Left ventricle myocardium superior (tissue), 1 donor: ENCODE measurements around the gene AACS. TPM values are rescaled to one million over a fixed set of nuclear protein-coding genes. Genes with fewer than 3 reads are reported as not detected.
"Not testable (repeated sequence)": the region's sequence is repeated elsewhere in the genome, so short reads cannot be mapped to it uniquely, and the experiment has no call there.

Experiments
- ATAC-seq: fragments of 200-7000 bp; cut with Tn5 transposase; one replicate; pipeline ENCODE4 v1.9.1; 2020; ENCODE audit warnings: mild to moderate bottlenecking, moderate library complexity
- DNase-seq: peaks from one replicate; pipeline ENCODE4 v3.0.0-alpha.2; 2020
- intact Hi-C: fragments of 100-400 bp; cut with micrococcal nuclease; formaldehyde crosslinking; loops from one replicate; pipeline ENCODE4 v1.11.0; 2022
- total RNA-seq: library from RNA; stranded (reverse); fragmentation: NEBNext Ultra II Directional; extraction: Animal tissue kit (Norgen Biotek cat#: 25700); gene quantifications from one replicate; pipeline ENCODE4 v1.2.1, GENCODE V29; 2021
- donor health status: DM: no; HTN: yes; CAD: no; lungs with severe emphysema.

The AACS gene
- total RNA-seq, 1 donor from 2014 or later, result 12.9 TPM

DNA sequence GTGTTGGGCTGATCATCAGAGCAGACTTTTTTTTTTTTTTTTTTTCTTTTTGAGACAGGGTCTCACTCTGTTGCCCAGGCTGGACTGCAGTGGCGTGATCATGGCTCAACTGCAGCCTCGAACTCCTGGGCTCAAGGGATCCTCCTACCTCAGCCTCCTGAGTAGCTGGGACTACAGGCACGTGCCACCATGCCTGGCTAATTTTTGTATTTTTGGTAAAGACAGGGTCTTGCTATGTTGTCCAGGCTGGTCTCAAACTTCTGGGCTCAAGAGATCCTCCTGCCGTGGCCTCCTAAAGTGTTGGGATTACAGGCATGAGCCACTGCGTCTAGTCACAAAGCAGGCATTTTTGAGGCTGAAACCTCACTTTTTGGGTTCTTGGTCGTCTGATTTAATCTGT is 23.0 kb downstream of the AACS start:
- DNase-seq, intact Hi-C loops, ATAC-seq: not testable (repeated sequence)

DNA sequence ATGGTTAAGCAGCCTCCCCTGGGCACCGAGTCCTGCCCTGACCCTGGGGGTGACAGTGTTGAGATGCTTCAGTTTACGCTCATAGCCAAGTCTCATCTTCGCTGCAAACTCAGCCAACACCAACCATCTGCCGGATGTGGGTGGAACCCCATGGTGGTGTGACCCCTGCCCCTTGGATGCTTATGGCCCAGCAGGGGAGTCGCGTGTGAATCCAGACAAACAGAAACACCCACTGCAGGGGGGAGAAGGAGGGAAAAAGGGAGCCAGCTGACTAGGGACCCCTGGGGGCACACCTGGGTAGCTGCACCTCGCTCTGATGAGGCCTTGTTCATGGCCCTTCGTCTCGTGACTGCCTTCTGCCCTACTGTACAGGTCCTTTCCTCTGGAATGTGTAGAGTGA is 23.8 kb downstream of the AACS start:
- intact Hi-C loops, result no loop called here
- ATAC-seq (no peak), DNase-seq (no peak)

DNA sequence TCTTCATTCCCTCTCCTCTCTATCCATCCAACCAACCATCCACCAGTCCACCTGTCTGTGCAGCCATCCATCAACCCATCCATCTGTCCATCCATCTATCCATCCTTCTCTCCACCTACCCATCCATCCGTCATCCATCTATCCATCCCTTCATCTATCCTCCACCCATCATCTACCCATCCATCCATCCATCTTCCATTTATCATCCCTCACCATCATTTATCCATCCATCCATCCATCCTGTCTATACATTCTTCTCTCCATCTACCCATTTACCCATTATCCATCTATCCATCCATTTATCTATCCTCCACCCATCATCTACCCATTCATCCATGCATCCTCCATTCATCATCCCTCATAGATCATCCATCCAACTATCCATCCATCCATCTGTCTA is 24.4 kb downstream of the AACS start:
- DNase-seq (no peak), ATAC-seq (no peak)
- intact Hi-C loops, result no loop called here

DNA sequence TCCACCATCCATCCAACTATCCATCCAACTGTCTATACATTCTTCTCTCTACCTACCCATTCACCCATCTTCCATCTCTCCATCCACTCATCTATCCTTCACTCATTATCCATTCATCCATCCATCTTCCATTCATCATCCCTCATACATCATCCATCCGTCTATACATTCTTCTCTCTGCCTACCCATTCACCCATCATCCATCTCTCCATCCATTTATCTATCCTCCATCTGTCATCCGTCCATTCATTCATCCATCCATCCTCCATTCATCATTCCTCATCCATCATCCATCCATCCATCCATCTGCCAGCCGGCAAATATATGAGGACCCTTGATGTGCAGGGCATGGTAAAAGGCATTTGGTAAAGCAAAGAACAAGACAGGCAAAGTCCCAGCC is 25.2 kb downstream of the AACS start:
- intact Hi-C loops, result no loop called here
- no peak for DNase-seq
- no peak for ATAC-seq

DNA sequence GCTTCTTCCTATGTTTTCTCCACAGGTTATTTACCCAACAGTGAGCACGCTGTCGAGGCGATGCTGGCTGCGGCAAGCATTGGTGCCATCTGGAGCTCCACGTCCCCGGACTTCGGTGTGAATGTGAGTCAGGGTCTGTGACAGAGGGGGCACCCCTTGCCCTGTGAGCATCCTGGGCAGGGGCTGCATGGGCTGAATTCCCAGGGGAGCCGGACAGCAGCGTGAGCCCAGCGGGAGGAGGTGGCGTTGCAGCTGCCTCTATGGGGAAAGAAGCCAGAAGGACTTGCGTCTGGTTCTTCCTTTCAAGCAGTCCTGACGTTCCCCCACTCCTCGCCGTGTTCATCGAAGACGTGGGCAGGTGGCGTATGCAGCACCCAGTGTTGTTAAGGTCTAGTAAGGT is 26.2 kb downstream of the AACS start:
- DNase-seq (no peak), ATAC-seq (no peak)
- intact Hi-C loops, result no loop called here

DNA sequence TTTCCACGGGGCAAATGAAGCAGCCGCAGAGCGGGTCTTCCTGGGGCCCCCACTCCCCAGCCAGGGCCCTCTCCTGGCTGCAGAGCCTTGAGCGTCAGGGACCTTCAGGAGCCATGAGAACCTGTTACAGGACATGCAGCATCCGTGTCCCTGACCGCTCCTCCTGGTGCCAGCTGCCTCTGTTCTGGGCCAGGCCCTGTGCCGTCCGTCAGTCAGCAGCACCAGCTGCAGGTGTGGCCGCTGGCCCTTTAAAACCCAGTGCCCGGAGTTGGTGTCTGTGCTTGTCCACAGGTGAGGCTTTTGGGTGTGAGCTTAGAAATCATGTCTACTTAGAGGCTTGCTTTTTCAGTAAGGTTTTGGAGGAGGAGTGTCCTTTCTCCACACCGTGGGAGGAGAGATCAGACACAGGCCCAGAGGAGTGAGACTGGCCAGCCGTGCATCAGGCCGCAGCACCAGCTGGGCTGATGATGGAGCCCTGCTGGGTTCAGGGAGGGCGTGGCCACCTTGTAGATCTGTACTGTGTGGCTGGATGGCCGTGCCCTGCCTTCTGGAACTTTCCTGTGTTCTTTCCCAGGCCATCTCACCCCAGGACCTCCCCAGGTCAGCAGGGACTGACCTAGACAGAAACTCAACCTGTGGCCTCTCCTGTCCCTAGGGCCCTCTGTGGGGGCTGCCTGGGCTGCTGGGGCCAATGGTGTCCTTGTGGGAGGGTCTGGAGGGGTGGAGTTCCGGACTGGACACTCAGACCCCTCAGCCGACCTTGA is 27.1 kb downstream of the AACS start:
- intact Hi-C loops, result no loop called here

DNA sequence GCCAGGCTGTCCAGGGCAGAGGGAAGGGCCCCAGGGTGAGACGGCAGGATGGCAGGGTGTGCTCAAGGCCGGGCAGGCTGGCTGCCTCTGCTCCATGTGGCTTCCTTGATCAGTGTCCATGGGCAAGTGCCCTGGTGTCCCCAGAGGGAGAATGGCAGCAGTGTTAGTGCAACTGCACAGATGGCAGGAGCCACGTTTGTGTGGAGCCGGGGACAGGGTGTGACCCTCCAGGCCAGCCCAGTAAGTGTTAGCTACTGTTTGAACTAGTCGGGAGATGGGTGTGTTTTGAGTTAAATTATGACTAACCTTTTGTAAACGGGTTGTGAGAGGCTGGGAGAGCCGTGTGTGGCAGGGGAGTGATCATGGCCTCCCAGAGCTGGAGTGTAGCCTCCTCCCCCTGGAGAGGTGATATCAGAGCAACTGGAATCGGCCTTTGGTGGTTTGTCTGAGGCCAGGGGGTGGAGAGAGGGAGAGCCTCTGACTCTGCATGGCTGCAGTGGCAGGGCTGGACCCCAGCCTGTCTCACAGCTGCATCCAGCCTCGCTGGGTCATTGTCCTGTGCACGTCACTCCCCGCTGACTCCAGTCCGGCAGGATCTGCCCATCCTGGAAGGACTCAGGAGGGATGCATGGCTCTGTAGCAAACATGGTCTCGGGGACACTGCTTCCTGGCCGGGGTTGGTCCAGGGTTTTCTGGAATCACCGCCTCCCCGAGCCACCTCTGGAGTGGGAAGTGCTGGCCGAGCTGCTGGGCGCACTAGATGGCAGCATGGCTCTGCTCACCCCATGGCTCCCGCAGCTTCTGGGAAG is 27.8 kb downstream of the AACS start:
- DNase-seq (peak; percentile 71), ATAC-seq (peak; percentile 88)
- intact Hi-C loops, result no loop called here

More for the DNA sequence above, 27.1 kb downstream of the AACS start:
- ATAC-seq (peak; percentile 75), DNase-seq (peak; percentile 52)

DNA sequence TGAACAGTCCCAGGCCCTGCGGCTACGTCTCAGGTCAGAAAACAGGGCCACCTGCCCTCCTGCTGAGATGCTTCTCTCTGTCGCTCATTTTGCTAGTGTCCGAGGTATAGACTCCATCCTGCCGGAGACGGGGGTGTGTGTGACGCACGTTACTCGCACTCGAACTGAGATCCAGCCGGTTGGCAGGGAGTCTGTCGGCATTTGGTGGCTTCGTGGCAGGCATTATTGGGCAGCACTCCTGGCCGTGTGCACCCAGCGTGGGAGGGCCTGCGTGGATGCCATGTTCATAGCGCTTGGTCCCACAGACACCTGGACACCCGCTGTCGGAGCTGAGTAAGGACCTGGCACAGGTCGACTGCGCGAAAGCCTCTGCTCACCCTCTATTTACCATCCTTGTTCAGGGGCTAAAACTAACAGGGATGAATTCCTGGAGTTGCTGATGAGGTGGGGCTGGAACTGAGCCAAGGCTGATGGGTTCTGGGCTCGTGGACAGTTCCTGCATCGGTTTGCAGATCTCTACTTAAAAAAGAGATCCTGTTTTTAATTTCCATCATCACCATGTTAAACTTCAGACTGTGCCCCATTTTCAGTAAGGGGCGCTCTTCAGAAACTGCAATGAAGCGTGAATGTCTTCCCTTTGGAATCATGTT is 28.6 kb downstream of the AACS start:
- DNase-seq (peak; percentile 38), ATAC-seq (no peak)
- intact Hi-C loops, result no loop called here

DNA sequence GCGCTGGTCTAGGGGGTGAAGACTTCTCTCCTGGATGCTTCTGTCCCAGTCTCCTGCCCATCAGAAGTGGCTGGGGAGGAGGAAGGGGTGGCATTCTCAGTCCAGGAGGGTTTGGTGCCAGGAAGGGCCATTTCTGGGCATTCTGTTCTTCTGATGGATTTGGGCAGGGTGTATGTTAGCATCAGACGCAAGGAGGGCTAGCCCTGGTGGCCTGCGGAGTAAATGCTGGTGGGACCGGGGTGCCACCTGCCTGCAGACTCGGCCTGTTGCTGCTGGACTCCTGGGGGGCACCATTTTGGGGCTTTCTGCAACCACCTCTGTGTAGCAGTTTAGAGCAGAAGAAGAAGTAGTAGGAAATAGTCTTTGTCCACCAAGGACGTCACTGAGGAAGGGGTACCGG is 31.7 kb downstream of the AACS start:
- DNase-seq (no peak), ATAC-seq (no peak)
- intact Hi-C loops, result no loop called here

DNA sequence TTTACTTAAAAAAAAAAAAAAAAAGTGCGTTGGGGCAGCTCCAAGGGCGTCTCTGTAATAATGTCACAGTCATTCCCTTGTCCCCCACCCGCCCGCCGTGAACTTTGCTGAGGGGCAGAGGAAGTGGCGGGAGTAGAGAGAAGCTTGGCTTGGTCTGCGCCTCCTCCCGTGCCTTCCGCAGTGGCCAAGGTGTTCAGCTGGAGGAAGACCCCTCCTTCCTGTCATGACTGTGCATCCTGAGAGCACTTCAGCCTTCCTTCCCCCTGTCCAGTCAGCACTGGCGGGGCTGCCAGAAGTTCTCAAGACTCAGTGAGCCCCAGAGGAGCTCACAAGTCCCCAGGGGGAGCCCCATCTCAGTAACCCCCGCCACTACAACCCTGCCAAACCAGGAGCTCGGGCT is 32.2 kb downstream of the AACS start:
- intact Hi-C loops, result no loop called here
- ATAC-seq (no peak), DNase-seq (no peak)

DNA sequence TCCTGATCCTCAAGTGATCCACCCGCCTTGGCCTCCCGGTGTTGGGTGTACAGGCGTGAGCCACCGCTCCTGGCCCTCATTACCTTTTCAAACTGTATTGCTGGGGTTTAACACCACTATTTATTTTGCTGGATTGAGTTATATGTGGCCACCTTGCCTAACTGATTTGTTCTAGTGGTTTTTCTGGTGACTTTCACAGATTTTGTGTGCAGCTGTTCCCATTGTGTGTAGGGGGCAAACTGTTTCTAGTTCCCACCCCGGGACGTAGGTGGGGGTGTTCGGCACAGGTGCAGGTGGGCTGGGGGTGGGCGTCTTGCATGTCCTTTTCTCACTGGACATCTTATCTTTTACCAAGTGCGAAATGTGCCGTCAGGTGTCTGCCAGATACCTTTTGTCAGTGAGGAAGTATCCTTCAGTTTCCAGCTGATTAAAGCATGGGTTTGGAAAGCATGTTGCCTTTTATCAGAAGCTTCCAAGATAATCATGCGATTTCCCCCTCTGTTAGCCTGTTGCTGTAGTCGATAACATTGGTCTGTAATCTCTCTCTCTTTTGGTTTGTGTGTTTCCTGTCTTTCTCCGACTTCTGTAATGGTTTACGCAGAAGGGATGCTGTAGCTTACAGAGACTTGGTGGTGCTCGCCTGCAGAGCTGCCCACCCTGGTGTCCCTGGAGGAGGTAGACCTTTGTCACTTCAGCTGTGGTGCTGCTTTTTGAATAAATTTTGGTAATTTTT is 33.6 kb downstream of the AACS start:
- ATAC-seq, result no peak
- intact Hi-C loops, result no loop called here
- DNase-seq, result no peak

DNA sequence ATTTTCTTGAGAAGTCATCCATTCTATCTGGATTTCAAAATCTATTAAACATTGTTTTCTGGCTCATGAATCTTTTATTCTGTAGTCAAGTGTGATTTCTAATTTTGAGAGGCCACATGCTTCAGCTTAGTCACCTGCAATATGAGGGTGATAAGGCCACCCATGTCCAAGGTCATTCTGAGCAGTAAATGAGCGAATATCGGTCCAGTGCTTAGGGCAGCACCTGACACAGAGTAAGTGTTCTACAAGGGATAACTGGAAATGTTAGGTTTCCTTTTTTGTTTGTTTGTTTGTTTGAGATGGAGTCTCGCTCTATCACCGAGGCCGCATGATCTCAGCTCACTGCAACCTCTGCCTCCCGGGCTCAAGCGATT is 34.2 kb downstream of the AACS start:
- intact Hi-C loops, result no loop called here
- DNase-seq (no peak), ATAC-seq (peak; percentile 48)

DNA sequence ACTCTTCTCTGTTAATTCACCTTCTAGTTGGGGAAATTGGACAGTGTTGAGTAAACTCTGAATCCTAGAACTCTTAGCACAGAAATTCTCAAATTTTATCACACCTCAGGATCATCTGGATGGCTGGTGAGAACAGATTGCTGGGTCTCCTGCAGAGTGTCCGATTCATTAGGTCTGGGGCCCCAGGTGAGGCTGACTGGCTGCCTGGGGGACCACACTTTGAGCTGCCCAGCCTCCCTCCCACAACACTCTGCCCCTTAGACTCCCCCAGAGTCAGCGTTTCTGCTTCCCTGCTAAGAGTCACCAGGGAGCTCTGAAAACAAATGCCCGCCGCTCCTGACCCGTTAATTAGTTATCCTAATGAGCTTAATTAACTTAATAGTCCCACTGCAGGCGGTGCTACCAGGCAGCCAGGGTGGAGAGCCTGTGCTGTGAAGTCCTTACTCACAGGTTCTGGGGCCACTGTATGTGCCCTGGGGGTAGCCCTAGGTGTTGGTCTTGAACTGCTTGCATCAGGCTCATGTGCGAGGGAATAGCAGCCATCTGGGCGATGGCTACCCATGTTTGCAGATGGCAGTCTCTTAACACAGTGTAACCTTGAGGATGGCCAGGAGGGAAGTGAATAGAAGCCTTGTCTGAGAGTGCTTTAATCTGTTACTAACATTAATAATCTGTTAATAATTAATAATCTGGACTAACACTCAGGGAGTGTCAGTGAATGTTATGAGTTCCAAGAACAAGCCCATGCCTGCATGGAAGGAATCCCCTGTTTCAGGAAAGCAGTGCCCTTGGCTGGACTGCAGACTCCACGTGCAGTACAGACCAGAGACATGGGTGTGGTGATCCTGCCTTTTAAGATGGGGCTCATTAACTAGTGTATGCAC is 35.6 kb downstream of the AACS start:
- intact Hi-C loops, result no loop called here
- ATAC-seq, result no peak
- no peak for DNase-seq

DNA sequence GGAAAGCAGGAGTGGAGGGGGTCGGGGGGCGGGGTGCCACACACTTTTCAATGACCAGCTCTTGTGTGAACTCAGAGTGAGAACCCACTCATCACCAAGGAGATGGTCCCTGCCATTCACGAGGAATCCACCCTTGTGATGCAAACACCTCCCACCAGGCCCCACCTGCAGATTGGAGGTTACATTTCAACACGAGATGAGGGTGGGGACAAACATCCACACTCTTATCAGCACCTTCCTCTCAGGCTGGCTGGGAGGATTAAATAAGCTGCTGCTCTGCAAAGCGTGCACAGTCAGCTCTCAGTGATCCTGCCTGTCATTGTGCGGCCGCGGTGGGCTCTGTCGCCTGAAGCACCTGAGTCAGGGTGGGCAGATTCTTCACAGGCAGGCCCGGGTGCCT is 39.7 kb downstream of the AACS start:
- ATAC-seq (no peak), DNase-seq (no peak)
- intact Hi-C loops, result no loop called here

DNA sequence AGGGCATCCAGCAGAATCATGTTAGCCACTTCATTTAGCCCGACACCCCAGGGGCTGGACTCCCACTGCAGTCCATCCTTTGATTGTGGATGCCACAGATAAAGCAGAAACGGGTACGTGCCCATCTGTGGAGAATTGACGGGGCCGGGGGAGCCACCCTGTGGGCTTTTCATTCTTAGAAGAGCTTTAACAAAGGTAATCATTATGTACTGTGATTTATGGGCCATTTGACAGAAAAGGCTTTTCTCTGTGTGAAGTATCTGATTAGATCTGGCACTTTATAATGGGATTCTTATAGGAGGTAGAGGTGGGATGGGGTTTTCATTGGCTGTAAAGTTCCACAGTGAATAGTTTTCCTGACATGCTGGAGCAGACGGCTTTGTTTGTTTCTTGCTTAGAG is 40.4 kb downstream of the AACS start:
- intact Hi-C loops, result no loop called here
- no peak for ATAC-seq

DNA sequence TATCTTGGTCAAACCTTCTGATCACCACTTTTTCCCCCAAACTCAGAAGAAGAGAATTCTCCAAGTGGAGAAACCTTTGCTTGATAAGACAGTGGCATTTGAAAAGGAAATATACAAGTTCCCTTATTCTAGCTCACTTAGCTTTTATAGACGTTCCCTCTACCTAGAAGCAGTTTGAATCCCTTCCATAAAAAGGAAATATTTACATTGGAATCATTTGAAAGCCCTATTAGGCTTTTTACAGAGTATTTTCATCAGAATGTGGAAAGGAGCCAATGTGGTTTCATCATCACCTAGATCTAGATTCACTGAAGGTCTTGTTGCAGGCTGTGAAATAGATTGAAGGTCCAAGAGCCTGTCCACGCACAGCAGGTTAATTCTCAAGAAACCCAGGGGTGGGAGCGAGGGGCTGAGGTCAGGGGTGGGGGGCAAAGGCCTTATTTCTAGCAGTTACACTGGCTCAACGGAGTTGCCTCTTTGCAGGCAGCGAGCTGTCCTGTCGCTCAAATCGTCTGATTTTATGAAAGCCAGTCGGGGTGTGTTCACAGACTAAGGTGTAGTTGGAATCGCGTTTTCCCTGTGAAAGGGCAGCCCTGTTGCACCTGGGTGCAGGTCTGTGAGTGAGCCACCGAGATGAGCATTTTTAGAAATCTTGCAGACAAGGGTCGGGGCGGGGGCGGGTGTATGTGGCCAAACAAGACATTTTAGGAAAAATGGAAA is 45.6 kb downstream of the AACS start:
- ATAC-seq, result no peak
- no peak for DNase-seq
- intact Hi-C loops, result no loop called here

More for the DNA sequence above, 40.4 kb downstream of the AACS start:
- DNase-seq, result no peak

DNA sequence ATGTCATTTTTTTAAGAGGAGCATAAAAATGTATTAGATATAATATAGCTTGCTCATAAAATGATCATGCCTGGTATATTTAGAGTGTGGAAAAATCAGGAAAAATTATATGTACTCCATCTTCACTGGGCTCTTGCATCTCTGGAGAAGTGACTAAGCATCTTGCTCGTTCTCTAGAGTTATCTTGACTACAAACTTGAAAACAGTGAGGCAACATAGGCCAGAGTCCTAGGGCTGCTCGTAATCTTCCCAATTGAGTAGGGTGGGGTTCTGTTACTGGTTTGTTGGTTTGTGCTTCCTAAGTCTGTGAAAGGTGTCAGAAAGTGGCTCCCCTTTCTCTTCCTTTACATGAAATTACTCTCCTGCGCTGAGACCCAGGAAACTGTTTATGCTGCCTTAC is 46.2 kb downstream of the AACS start:
- intact Hi-C loops, result no loop called here
- ATAC-seq, result no peak
- no peak for DNase-seq

DNA sequence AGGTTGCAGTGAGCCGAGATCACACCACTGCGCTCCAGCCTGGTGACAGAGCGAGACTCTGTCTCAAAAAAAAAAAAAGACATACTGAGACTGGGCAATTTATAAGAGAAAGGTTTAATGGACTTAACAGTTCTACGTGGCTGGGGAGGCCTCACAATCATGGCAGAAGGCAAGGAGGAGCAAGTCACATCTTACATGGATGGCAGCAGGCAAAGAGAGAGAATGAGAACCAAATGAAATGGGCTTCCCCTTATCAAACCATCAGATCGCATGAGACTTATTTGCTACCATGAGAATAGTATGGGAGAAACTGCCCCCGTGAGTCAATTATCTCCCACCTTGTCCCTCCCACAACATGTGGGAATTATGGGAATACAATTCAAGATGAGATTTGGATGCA is 47.4 kb downstream of the AACS start:
- intact Hi-C loops, ATAC-seq, DNase-seq: not testable (repeated sequence)
